Epithelial cell of prostate (primary cell): ENCODE measurements around the gene CKAP2L.
A peak's percentile ranks its signal among the peaks of the same experiment; 100 is the strongest.

ENCODE experiments used
- DNase-seq: peaks from one replicate; pipeline ENCODE4 v3.0.0-alpha.2; 2011; ENCODE audit warnings: low read depth, low spot score
- H3K27ac ChIP-seq: fragments of 450-650 bp; 2 replicates; pipeline ENCODE4 v1.5.1; 2017; ENCODE audit warnings: mild to moderate bottlenecking

CKAP2L gene

GRCh38 chr2:112768432-112768831, 4.0 kb upstream of the CKAP2L start:
- peak overlapping the region; percentile 7 for H3K27ac ChIP-seq
- peak; percentile 43 for DNase-seq

DNA sequence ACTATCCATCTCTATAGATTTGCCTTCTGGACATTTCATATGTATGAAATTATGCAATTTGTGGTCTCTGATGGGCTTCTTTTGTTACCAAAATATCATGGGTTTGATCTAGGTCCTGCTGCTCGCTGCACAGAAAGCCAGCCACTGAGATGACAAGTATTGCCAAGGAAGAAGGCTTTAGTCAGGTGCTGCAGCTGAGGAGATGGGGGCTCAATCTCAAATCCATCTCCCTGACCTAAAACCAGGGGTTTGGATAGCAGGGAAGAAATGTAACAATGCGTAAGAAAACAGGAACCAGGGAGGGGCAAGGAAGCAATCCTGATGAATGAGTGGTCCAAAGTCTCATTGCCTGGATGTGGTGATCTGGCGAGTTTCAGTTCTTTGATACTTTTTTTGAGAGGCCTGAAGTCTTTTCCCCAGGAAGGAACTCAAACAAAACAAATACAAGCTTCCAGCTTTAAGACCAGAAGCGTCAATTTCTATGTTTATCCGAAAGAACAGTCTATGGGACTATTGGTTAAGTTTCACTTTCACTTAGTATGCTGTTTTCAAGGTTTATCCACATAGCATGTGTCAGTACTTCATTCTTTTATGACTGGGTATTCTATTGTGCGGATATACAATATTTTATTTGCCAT, 3.4 kb upstream of the CKAP2L start:
- H3K27ac ChIP-seq, result peak overlapping the region; percentile 7
- no peak for DNase-seq

DNA sequence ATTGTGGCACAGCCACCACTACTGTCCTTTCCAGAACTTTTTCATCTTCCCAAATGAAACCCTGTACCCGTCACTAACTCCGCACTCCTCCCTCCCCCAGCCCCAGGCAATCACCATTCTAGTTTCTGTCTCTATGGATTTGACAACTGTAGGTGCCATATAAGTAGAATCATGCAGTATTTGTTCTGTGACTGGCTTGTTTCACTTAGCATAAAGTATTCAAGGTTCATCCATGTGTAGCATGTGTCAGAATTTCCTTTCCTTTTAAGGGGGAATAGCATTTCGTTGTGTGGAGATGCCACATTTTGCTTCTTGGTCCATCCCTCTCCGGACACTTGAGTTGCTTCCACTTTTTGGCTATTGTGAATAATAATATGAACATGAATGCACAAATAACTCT, 842 bp upstream of the CKAP2L start:
- no peak for DNase-seq
- peak overlapping the region; percentile 19 for H3K27ac ChIP-seq

GRCh38 chr2:112762276-112762675, 2.1 kb downstream of the CKAP2L start:
- H3K27ac ChIP-seq, result no peak overlapping the region
- DNase-seq, result no peak

DNA sequence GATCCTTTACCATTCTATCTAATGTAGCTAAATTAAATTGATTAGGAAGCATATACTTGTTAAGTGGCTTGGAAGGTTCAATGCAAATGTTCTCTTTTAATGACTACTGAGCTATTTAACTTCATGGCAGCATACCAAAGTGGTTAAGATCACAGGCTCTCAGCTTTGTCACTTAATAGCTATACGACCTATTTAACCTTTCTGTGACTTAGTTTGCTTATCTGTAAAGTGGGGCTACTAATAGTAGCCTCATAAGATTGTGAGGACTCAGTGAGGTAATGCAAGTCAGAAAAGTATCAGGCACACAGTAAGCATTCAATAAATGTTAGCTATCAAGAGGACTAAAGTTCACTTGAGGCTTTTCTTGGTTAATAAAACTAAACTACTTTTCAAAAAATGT, 4.3 kb downstream of the CKAP2L start:
- no peak for DNase-seq
- no peak overlapping the region for H3K27ac ChIP-seq

DNA sequence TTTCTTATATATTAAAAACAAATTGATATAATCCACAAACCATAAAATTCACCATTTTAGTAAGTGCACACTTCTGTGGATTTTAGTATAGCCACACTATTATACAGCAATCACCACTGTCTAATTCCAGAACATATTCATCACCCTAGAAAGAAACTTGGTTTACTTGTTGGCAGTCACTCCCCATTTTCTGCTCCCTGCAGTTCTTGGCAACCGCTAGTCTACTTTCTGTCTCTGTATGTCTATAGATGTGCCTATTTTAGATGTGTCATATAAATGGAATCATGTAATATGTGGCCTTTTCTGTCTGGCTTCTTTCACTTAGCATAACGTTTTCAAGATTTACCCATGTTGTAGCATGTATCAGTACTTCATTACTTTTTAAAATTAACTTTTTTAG, 5.7 kb downstream of the CKAP2L start:
- no peak for DNase-seq
- H3K27ac ChIP-seq, result no peak overlapping the region

- DNase-seq, result no peak
- peak overlapping the region; percentile 61 for H3K27ac ChIP-seq
Measured at GRCh38 chr2:112757265-112757664, 7.1 kb downstream of the CKAP2L start.

- H3K27ac ChIP-seq, result no peak overlapping the region
- DNase-seq, result no peak
Measured at GRCh38 chr2:112756207-112756606, 8.2 kb downstream of the CKAP2L start.

- H3K27ac ChIP-seq, result no peak overlapping the region
- DNase-seq, result no peak
Measured at GRCh38 chr2:112755444-112755843, 9.0 kb downstream of the CKAP2L start.

DNA sequence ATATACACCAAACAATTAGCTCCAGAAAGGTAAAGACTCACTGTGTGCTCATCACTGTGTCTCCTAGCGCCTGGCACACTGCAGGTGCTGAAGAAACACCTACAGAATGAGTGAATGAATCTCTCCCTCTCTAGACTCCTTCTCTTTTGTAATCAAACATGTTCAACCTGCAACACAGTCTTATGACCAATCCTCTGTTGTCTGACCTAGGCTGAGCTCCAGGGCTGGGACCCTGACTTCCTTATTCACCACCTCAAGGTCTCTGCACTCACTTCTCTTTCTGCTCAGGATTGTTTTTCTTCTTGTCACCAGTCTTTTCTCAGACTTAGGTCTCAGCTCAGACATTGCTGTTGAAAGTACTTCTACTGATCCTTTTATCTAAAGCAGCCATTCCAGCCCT, 9.8 kb downstream of the CKAP2L start:
- no peak for DNase-seq

DNA sequence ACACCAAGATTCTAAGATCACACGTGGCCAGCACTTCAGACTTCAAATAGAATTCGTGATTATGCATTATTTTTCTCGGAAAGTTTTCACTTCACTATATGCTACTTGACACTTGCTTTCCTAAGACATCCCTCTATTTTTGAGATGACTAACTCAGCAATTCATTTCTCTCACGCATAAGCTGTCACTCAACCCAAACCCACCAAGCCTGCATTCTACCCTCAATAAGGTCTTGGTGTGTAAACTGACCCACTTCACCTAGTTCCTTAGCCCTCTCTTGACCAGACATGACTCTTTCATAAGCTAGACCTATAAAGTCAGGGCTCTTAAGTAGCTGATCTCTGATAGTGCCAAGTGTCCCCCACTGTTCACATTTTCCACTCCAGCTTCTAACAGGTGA, 11.7 kb downstream of the CKAP2L start:
- no peak overlapping the region for H3K27ac ChIP-seq
- no peak for DNase-seq

More for the DNA sequence above, 9.8 kb downstream of the CKAP2L start:
- no peak overlapping the region for H3K27ac ChIP-seq

GRCh38 chr2:112751451-112752197, 12.8 kb downstream of the CKAP2L start:
- peak overlapping the region; percentile 9 for H3K27ac ChIP-seq
- no peak for DNase-seq

- no peak for DNase-seq
- H3K27ac ChIP-seq, result peak overlapping the region; percentile 9
Measured at GRCh38 chr2:112750560-112750843, 13.9 kb downstream of the CKAP2L start.

DNA sequence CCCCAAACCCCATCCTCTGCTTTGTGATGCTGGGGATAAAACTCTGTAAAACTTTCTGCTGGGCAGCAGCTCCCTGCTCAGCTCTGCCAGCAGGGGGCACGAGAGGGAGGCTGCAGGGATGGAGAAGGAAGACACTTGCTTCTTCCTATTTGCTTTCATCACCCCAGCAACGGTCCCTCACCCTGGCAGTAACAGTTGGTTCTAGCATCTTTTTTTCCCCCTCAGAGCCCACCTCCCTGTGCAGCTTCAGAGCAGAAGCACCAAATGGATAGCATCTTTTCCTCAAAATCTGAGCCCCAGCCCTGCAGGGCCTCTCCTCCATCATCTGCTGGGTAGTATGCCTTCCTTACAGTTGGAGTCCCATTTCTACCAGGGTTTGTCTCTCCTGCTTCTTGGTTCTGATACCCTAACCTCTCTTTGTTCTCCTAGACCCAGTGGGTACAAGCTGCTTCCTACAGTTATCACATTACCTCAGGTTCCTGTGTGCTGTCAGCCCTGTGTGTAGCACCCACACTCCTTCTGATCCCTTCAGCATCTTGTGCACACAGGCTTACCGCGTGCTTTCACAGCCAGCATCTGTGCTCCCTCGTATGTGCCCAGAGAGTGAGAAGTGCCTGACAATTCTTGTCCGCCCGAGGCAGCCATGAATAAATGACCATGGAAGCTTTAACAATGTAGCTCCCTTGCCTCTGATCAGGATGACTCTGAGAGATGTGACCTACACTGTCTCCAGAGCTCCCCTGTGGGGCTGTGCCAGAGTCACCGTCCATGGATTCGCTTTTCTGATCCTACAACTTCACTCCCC, 14.5 kb downstream of the CKAP2L start:
- peak overlapping the region; percentile 9 for H3K27ac ChIP-seq
- DNase-seq, result peak; percentile 16

DNA sequence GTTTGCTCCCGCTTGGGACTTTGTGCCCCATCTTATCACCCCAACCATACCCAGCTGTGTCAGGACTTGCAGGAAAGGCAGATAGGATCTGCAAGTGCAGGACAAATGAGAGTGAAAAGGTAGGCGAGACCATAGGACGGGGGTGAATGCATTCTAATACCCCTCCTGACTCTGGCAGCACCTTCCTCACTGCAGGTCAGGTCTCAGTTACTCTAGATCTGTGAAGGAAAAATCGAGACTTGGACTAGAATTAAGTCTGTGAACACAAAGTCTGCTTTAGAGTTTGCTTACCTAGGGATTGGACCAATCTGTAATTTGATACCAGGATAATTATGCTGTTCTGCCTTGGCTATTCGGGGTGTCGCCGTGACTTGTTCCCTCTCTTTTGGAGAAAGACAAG, 23.9 kb downstream of the CKAP2L start:
- no peak for DNase-seq
- H3K27ac ChIP-seq, result no peak overlapping the region

DNA sequence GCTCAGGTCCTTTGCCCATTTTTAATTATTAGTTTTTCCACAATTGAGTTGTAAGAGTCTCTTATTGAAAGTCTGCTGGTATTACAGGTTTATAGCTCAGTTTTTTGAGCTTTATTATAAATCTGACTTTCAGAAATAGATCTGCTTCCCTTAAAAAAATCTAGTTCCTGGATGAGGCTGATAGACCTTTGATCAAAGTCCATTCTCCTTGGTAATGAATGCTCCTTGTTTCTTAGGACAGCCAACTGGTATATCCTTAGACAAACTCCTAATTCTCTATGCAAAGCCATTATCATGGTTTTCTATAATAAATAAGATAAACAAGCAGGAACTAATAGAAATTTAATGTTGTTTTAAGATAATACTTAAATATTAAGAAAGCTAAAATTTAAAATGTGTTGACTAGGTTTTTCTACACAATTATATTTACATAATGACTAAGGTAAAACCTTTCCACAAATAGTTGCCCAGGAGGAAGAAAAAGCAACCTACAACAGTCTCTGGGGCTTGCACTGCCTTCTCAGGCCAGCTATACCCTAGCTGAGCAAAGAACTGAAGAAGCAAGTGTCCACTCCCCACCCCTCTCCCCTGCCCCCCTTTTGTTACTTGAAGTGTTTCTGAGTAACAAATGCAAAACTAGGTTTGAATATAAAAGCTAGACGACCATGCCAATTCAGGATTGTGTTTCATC, 26.7 kb downstream of the CKAP2L start:
- H3K27ac ChIP-seq, result peak overlapping the region; percentile 1
- DNase-seq, result no peak

GRCh38 chr2:112733871-112734270, 30.5 kb downstream of the CKAP2L start:
- no peak for DNase-seq
- no peak overlapping the region for H3K27ac ChIP-seq

- H3K27ac ChIP-seq, result no peak overlapping the region
- DNase-seq, result no peak
Measured at GRCh38 chr2:112733456-112733855, 31.0 kb downstream of the CKAP2L start.

- no peak overlapping the region for H3K27ac ChIP-seq
- no peak for DNase-seq
Measured at GRCh38 chr2:112731479-112731878, 32.9 kb downstream of the CKAP2L start.

DNA sequence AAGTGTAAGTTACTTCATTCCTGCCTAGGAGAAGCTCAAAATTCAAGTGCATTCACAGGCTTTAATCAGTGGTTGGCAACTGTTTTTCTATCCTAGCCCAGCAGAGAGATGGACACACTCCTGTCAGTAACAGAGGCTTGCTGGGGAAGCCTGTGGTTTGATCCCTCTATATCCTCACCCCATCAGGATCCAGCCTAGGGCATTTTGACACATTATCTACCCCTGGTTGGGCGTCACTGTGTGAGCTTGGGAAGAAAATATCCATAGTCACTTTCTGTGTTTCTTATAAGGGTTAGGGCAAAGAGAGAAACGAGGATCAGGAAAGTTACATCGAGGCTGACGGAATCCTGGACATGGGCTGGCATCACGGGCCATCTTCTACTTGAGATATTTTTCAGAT, 33.6 kb downstream of the CKAP2L start:
- H3K27ac ChIP-seq, result no peak overlapping the region
- DNase-seq, result no peak

GRCh38 chr2:112730216-112730615, 34.2 kb downstream of the CKAP2L start:
- no peak overlapping the region for H3K27ac ChIP-seq
- no peak for DNase-seq
